ENCODE results near the gene PCYT2. TPM values are rescaled to one million over a fixed set of nuclear protein-coding genes. Genes with fewer than 3 reads are reported as not detected.

Gene PCYT2
- total RNA-seq, 1 donor from 2014 or later: 6.8 TPM

GRCh38 chr17:81934850-81935708 is 23.9 kb upstream of the PCYT2 start:
- Mint-ChIP-seq H3K27me3 (ENCODE audit: insufficient read depth, low read depth) (peaks cover 13% of the 10 kb centered on the region), H3K4me3 (peak overlapping the region; percentile 89), H3K9me3 (no peaks in the 10 kb centered on the region), H3K4me1 (peaks cover 10% of the 10 kb centered on the region), H3K27ac (no peak overlapping the region), H3K36me3 (peaks cover 2% of the 10 kb centered on the region)
- Histone ChIP-seq H2AFZ (replicated peaks) (no peak overlapping the region), H3F3A (ENCODE audit: low read depth) (peaks cover 4% of the 10 kb centered on the region), H3K4me2 (no peak overlapping the region), H3K27me3 (peaks cover 18% of the 10 kb centered on the region), H4K20me1 (ENCODE audit: low read depth) (peaks cover under 1% of the 10 kb centered on the region), H3K36me3 (no peaks in the 10 kb centered on the region), H3K27ac (no peak overlapping the region), H3K4me3 (no peak overlapping the region), H3K9me3 (ENCODE audit: low read depth) (no peaks in the 10 kb centered on the region), H3K9ac (no peak overlapping the region), H3K4me1 (no peaks in the 10 kb centered on the region), H3K79me2 (ENCODE audit: low read depth) (peaks cover 6% of the 10 kb centered on the region)
- no peak for DNase-seq (ENCODE audit: low spot score)
- TF ChIP-seq CTCF (IDR thresholded peaks at IDR 0.05): no peak
- no peak for TF ChIP-seq EZH2phosphoT487 (IDR thresholded peaks at IDR 0.05)
- no peak for TF ChIP-seq EZH2 (IDR thresholded peaks at IDR 0.05)

- Mint-ChIP-seq H3K27me3 (ENCODE audit: insufficient read depth, low read depth) (peaks cover 13% of the 10 kb centered on the region), H3K4me3 (peak overlapping the region; percentile 58), H3K27ac (peak overlapping the region; percentile 46), H3K36me3 (peaks cover 2% of the 10 kb centered on the region), H3K9me3 (no peaks in the 10 kb centered on the region), H3K4me1 (peaks cover 10% of the 10 kb centered on the region)
- H3F3A ChIP-seq (ENCODE audit: low read depth): peaks cover 4% of the 10 kb centered on the region
- H3K27me3 ChIP-seq: peaks cover 21% of the 10 kb centered on the region
- H3K9ac ChIP-seq: no peak overlapping the region
- no peak overlapping the region for H3K4me2 ChIP-seq
- H3K4me3 ChIP-seq: no peak overlapping the region
- H3K9me3 ChIP-seq (ENCODE audit: low read depth): no peaks in the 10 kb centered on the region
- H3K79me2 ChIP-seq (ENCODE audit: low read depth): peaks cover 6% of the 10 kb centered on the region
- no peaks in the 10 kb centered on the region for H3K4me1 ChIP-seq
- no peak overlapping the region for H3K27ac ChIP-seq
- DNase-seq (ENCODE audit: low spot score): no peak
- H4K20me1 ChIP-seq (ENCODE audit: low read depth): peaks cover 9% of the 10 kb centered on the region
- H2AFZ ChIP-seq (replicated peaks): no peak overlapping the region
- no peaks in the 10 kb centered on the region for H3K36me3 ChIP-seq
- TF ChIP-seq CTCF (IDR thresholded peaks at IDR 0.05) (no peak), EZH2 (IDR thresholded peaks at IDR 0.05) (no peak), EZH2phosphoT487 (IDR thresholded peaks at IDR 0.05) (no peak)
These were observed 23.0 kb upstream of the PCYT2 start for GRCh38 chr17:81934098-81934757.

GRCh38 chr17:81933178-81933699 is 22.0 kb upstream of the PCYT2 start:
- Histone ChIP-seq H3K4me2 (no peak overlapping the region), H2AFZ (replicated peaks) (no peak overlapping the region), H3K79me2 (ENCODE audit: low read depth) (peaks cover 6% of the 10 kb centered on the region), H3K36me3 (no peaks in the 10 kb centered on the region), H3F3A (ENCODE audit: low read depth) (peaks cover 4% of the 10 kb centered on the region), H3K27ac (no peak overlapping the region), H3K4me1 (peaks cover 4% of the 10 kb centered on the region), H3K9me3 (ENCODE audit: low read depth) (no peaks in the 10 kb centered on the region), H3K27me3 (peaks cover 24% of the 10 kb centered on the region), H3K9ac (no peak overlapping the region), H3K4me3 (no peak overlapping the region), H4K20me1 (ENCODE audit: low read depth) (peaks cover 13% of the 10 kb centered on the region)
- Mint-ChIP-seq H3K4me3 (no peak overlapping the region), H3K27me3 (ENCODE audit: insufficient read depth, low read depth) (peaks cover 5% of the 10 kb centered on the region), H3K4me1 (peaks cover 10% of the 10 kb centered on the region), H3K9me3 (no peaks in the 10 kb centered on the region), H3K27ac (no peak overlapping the region), H3K36me3 (peaks cover 2% of the 10 kb centered on the region)
- DNase-seq (ENCODE audit: low spot score): no peak
- no peak for TF ChIP-seq EZH2 (IDR thresholded peaks at IDR 0.05)
- no peak for TF ChIP-seq CTCF (IDR thresholded peaks at IDR 0.05)
- no peak for TF ChIP-seq EZH2phosphoT487 (IDR thresholded peaks at IDR 0.05)

Measured in neural progenitor cell (in vitro differentiated cells).